Right ventricle myocardium superior (tissue), 1 donor: Measurements from ENCODE around the gene SSBP3. TPM values are rescaled to one million over a fixed set of nuclear protein-coding genes. Genes with fewer than 3 reads are reported as not detected.
"Not testable (repeated sequence)": the region's sequence is repeated elsewhere in the genome, so short reads cannot be mapped to it uniquely, and the experiment has no call there.

Source experiments
- ATAC-seq: fragments of 200-7000 bp; cut with Tn5 transposase; one replicate; pipeline ENCODE4 v1.9.1; 2020; ENCODE audit warnings: mild to moderate bottlenecking; ENCODE audit not compliant: poor library complexity
- DNase-seq: peaks from one replicate; pipeline ENCODE4 v3.0.0-alpha.2; 2020
- intact Hi-C: fragments of 100-400 bp; cut with DNase I; formaldehyde crosslinking; loops from one replicate; pipeline ENCODE4 v1.11.2; 2022
- total RNA-seq: library from RNA; stranded (reverse); fragmentation: NEBNext Ultra II Directional; extraction: Animal tissue kit (Norgen Biotek cat#: 25700); gene quantifications from one replicate; pipeline ENCODE4 v1.2.1, GENCODE V29; 2021
- donor health status: DM: no; HTN: yes; CAD: no; lungs with severe emphysema.

The SSBP3 gene
- total RNA-seq, 1 donor from 2014 or later, result 49.1 TPM

- intact Hi-C loops, result no loop called here
- ATAC-seq (no peak), DNase-seq (no peak)
These were observed 152.7 kb downstream of the SSBP3 start for GRCh38 chr1:54253480-54253879.

DNA sequence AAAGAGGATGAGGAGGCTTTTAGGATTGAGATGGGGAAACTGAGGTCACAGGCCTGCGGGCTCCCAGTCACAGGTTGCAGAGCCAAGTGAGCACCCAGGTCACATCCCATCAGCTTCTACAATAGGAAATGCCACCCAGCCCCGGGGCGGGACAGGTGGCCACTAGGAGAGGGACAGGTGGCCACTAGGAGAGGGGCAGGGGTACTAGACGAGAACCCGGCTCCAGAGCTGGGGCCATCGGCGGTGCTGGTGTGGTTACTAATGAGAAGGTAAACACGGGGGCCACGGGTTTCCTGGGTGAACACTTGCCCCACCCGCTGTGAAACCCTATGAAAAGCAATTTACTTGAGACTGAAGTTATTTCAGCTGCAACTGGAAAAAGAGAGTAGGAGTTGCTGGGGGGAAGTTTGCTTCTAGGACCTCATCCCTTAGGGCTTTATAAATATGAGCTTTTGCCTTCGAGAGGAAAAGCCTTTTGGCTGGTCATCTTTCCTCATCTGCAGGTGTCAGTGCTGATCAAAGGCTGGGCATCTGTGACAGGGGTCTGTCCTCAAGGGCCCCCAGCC lies 153.7 kb downstream of the SSBP3 start:
- DNase-seq (no peak), ATAC-seq (no peak)

DNA sequence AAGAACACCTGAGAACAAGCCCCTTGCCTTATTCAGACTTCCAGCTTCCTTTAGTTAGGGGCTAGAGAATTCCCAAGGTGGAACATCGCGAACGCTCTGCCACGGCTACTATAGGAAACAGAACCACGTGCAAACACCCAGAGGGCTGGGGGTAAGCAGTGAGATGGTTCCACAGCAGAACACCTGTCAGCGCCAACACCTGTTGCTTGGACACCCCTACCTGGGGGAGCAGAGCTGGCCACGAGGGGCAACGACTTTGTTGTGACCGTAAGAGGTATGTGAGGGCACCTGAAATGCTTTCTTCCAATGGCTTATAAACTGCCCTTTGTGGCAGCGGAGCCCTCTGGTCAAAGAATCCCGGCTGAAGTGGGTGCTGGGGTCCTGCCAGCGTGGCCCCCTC lies 155.5 kb downstream of the SSBP3 start:
- no peak for DNase-seq
- no peak for ATAC-seq
- intact Hi-C loops, result no loop called here

More for the DNA sequence above, 153.7 kb downstream of the SSBP3 start:
- intact Hi-C loops, result no loop called here

DNA sequence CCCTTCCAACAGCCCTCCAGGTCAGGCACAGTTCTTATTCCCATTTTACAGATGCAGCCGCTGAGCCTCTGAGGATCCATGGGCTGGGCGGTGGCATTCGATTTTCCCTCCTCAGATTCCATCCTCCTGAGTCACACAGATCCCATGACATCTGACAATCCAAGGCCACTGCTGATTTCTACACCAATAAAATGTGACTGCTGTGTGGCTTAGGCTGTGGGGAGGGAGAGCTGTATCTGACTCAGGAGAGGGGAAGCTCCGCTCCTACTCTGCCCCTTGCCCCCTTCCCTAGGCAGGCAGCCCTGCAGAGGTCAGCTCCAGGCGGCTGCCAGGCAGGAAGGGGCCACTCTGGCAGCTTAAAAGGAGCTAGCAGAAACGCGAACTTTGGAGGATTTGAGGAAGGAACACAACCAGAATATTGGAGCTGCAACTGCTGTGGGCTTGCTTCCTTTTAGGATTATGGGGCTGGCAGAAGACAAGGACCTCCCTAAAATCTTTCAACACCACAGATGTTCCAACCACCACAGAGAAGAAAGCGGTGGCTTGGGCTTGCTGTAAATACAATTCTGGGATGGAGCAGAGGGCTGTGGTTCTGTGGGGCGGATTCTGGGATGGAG lies 156.3 kb downstream of the SSBP3 start:
- ATAC-seq (peak; percentile 30), DNase-seq (no peak)
- intact Hi-C loops, result no loop called here

DNA sequence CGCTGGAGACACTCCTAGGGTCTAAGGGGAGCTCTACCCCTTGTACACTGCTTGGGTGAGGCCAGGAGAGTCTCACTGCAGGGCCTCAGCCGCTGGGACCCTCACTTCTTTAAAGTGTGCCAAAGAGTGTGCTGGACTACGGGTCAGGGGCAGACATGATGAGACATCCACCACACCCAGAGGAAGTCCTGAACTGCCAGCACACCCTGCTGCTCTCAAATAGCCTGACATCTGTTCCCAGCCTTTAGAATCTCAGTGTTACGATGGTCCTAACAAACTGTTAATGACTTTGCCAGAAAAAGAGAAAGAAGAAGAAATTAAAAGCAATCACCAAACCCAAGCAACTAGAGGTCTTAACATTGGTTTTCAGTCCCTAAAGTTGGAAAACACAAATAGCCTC lies 157.2 kb downstream of the SSBP3 start:
- DNase-seq (no peak), ATAC-seq (no peak)
- intact Hi-C loops, result no loop called here

DNA sequence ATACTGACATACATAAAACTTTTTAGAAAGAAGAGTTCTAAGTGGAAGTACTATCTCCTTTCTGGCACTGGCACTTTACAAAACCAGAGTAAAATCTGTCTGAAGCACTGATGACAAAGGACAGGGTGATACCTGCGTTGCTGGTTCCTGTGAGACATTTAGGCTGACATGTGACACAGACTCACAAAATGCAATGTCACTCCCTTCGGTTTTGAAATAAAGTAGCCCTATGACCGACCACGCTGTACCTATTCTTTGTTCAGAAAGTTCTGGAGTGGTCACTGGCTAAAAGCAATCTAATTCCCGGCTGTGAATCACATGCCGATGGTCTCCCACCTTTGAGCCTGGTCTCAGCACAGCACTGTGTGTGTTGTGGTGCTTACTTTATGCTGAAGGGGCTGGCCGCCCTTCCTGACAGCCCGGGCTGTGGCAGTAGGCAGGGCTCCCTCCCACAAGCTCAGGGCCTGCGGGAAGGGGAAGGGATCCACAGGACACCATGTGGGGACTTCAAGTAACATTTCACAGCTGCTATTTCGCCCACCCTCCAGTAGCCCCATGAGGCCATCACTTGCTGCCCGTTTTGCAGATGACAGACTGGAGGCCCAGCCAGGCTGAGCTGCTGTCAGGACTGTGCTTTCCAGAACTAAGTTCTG lies 158.2 kb downstream of the SSBP3 start:
- DNase-seq (no peak), ATAC-seq (no peak)
- intact Hi-C loops, result no loop called here

- ATAC-seq, result peak; percentile 81
- no peak for DNase-seq
- intact Hi-C loops, result no loop called here
These were observed 160.0 kb downstream of the SSBP3 start for GRCh38 chr1:54246116-54246721.

DNA sequence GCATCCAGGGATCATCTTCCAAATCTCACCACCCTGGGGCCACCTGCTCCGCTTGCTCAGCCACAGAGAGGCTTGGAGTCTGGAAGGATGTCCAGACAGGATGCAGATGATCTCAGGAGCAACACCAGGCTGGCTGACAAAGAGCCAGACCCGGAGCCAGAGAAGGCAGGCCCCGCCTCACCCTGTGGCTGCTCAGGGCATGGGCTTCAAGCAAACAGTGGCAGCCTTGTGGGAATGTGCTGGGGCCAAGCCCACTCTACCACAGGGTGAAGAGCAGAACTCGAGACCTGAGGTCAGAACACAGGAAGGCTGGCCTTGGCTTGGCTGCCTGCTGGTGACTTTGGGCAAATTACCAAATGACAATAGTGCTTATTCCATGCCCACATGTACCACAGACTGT lies 160.7 kb downstream of the SSBP3 start:
- DNase-seq (no peak), ATAC-seq (peak; percentile 20)
- intact Hi-C loops, result no loop called here

DNA sequence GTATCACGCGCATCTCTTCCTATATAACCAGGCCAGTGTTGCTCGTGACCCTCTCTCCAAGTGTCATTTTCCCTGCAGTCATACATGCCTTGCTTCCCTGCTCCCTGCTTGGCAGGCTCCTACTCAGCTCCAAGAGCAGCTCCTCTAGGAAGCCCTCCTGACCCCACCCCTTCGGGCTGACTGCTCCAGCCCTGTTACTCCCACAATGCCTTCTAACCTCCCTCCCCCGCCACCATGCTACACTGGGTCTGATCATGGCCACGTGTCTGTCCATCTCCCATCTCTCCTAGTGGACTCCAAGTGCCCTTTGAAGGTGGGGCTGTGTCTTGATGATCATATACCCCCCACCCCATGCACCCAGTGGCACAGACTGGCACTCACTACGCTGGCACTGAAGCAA lies 161.5 kb downstream of the SSBP3 start:
- DNase-seq, result no peak
- intact Hi-C loops, result no loop called here
- no peak for ATAC-seq

- DNase-seq (no peak), ATAC-seq (no peak)
- intact Hi-C loops, result no loop called here
These were observed 163.2 kb downstream of the SSBP3 start for GRCh38 chr1:54243022-54243421.

DNA sequence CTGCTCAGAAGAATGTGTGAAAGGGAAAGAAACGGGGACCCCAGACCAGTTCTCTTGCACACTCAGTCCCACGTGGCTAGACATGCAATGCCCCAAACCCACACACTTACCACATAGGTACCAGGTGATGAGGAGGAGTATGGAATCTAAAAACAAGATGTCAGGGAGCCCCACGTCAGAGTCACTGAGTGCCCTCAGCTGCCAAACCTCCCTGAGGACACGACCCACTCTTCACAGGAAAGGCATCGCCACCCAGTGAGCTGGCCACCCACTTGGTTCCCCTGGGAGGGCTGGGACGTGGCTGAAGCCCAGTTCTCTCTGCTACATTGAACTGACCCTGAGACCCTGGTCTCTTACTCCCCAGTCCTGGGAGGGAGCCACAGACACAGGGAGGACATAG lies 164.8 kb downstream of the SSBP3 start:
- intact Hi-C loops, result no loop called here
- ATAC-seq, result no peak
- DNase-seq, result no peak

DNA sequence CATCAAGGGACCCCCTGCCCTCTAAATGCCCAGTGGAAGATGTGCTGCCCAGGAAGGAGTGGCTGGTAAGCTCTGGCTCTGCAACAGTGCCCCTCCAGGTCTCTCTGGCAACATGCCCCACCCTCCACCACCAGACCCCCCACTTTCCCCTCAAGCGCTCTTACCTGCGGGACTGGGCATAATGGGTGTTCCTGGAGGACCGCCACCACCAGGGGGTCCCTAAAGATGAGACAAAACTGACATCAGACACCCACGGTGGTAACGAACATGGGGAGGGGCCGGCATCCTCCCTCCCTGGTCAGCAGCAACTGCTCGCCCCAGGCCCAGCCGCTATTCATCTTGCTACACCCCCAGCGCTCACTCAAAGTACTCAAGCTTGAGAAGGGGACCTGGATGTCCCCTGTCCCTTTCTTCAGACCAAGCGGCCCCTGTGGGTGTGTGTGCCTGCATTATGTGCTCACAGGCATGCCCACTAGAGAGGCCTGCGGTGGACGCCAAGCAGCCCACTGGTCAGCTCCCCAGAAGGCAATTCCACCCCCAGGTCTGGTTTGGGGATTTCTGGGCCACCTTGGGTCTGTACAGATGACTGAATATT lies 165.4 kb downstream of the SSBP3 start:
- ATAC-seq (no peak), DNase-seq (no peak)
- intact Hi-C loops, result no loop called here

- DNase-seq (no peak), ATAC-seq (no peak)
- intact Hi-C loops, result no loop called here
These were observed 166.6 kb downstream of the SSBP3 start for GRCh38 chr1:54239631-54240031.

DNA sequence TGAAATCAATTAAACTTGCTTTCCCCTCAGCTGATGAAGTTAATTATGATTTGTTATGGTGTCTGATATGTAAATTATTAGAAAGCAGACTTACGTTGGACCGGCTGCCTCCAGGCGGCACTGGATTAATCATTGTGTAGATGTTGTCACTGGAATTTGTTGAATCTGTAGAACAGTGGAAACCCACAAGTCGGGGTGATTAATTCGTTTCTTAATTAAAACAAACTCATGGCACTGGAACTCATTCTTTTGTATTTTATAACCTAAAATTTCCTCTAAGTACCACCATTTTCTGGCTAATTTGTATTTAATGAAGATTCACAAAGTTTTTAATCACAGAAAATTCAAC lies 167.2 kb downstream of the SSBP3 start:
- ATAC-seq (no peak), DNase-seq (no peak)
- intact Hi-C loops, result no loop called here

DNA sequence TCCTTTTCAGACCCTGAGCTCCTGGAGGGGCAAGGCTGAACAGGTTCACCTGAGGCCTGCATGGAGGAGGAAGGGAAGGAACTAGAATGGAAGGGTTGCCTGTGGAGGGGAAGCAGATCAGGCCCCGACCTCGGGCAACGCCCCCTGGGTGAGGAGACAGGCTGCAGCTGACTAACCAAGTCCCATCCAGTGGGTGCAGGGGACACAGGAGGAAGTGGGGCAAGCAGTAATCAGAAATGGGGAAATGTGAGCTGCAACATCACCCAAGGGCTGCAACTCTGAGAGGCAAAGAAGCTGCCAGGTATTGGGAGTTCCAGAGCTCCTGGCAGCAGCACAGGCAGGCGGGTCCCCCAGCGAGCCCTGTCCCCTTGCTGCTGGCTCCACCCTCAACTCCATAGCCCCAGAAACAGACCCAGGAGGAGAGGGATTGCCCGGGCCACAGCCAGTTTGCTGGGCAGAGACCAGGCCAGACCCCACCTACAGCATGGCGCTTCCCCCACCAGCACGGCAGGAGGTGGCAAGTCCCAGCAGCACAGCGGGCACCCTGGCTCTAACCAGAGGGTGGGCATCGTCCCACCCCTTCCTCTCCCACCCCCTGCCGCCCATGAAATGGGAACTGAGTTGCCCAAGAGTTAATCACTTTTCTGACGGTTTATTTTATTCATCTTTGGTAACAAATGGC lies 167.7 kb downstream of the SSBP3 start:
- intact Hi-C loops, result no loop called here
- DNase-seq (no peak), ATAC-seq (no peak)

GRCh38 chr1:54237586-54237985 lies 168.6 kb downstream of the SSBP3 start:
- DNase-seq (no peak), ATAC-seq (no peak)

GRCh38 chr1:54234284-54234683 lies 171.9 kb downstream of the SSBP3 start:
- ATAC-seq (no peak), DNase-seq (no peak)
- intact Hi-C loops, result no loop called here

More at GRCh38 chr1:54237586-54237985, 168.6 kb downstream of the SSBP3 start:
- intact Hi-C loops, result no loop called here

DNA sequence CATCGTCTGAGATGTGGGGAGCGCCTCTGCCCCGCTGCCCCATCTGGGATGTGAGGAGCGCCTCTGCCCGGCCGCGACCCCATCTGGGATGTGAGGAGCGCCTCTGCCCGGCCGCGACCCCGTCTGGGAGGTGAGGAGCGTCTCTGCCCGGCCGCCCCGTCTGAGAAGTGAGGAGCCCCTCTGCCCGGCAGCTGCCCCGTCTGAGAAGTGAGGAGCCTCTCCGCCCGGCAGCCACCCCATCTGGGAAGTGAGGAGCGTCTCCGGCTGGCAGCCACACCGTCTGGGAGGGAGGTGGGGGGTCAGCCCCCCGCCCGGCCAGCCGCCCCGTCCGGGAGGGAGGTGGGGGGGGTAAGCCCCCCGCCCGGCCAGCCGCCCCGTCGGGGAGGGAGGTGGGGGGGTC lies 173.0 kb downstream of the SSBP3 start:
- DNase-seq, intact Hi-C loops, ATAC-seq: not testable (repeated sequence)
